ENCODE measurements around the gene PRSS2.
"Not testable (repeated sequence)": the region's sequence is repeated elsewhere in the genome, so short reads cannot be mapped to it uniquely, and the experiment has no call there.

Gene PRSS2

GRCh38 chr7:142745091-142745635 lies 25.6 kb upstream of the PRSS2 start:
- no peak overlapping the region for H3K4me3 ChIP-seq (ENCODE audit: control insufficient read depth, low read depth, low read length)
- peak; percentile 60 for DNase-seq (ENCODE audit: low read depth)
- TF ChIP-seq CTCF (conservative IDR thresholded peaks at IDR 0.05; ENCODE audit: control insufficient read depth, insufficient read depth, low read depth, low read length), result no peak

GRCh38 chr7:142745745-142746144 lies 25.0 kb upstream of the PRSS2 start:
- H3K4me3 ChIP-seq (ENCODE audit: control insufficient read depth, low read depth, low read length), result no peak overlapping the region
- TF ChIP-seq CTCF (conservative IDR thresholded peaks at IDR 0.05; ENCODE audit: control insufficient read depth, insufficient read depth, low read depth, low read length), result no peak
- no peak for DNase-seq (ENCODE audit: low read depth)

- H3K4me3 ChIP-seq (ENCODE audit: control insufficient read depth, low read depth, low read length), result no peak overlapping the region
- TF ChIP-seq CTCF (conservative IDR thresholded peaks at IDR 0.05; ENCODE audit: control insufficient read depth, insufficient read depth, low read depth, low read length), result no peak
- no peak for DNase-seq (ENCODE audit: low read depth)
Observed at GRCh38 chr7:142746264-142746663, 24.5 kb upstream of the PRSS2 start.

GRCh38 chr7:142748410-142748809 lies 22.4 kb upstream of the PRSS2 start:
- not testable (repeated sequence) for DNase-seq (ENCODE audit: low read depth); H3K4me3 ChIP-seq (ENCODE audit: control insufficient read depth, low read depth, low read length)

- no peak for TF ChIP-seq CTCF (conservative IDR thresholded peaks at IDR 0.05; ENCODE audit: control insufficient read depth, insufficient read depth, low read depth, low read length)
- no peak for DNase-seq (ENCODE audit: low read depth)
- no peak within 1 kb of the TSS for H3K4me3 ChIP-seq (ENCODE audit: control insufficient read depth, low read depth, low read length)
Observed at GRCh38 chr7:142749218-142749993, 21.4 kb upstream of the PRSS2 start, which contains the start of gene PRSS1. Gene PRSS1, plus strand, starts transcription at chr7:142749472. Its CDS starts 13 bp downstream, at chr7:142749485.

- no peak for DNase-seq (ENCODE audit: low read depth)
- TF ChIP-seq CTCF (conservative IDR thresholded peaks at IDR 0.05; ENCODE audit: control insufficient read depth, insufficient read depth, low read depth, low read length), result no peak
- H3K4me3 ChIP-seq (ENCODE audit: control insufficient read depth, low read depth, low read length), result no peak overlapping the region
Observed at GRCh38 chr7:142750321-142750938, 20.3 kb upstream of the PRSS2 start.

GRCh38 chr7:142751526-142752175 lies 19.1 kb upstream of the PRSS2 start:
- DNase-seq (ENCODE audit: low read depth); H3K4me3 ChIP-seq (ENCODE audit: control insufficient read depth, low read depth, low read length): not testable (repeated sequence)
